ENCODE results near the gene EDDM13.

GRCh38 chr19:56306016-56306415 lies 33.5 kb downstream of the EDDM13 start:
- TF ChIP-seq MXI1 (IDR thresholded peaks at IDR 0.05; ENCODE audit: low read depth, low read length): no peak
- no peak for TF ChIP-seq CEBPB (IDR thresholded peaks at IDR 0.05; ENCODE audit: borderline replicate concordance in 1 of 2, low read depth in 2 of 2, low read length in 2 of 2)
- no peak for TF ChIP-seq RAD21 (IDR thresholded peaks at IDR 0.05; ENCODE audit: insufficient read depth, low read depth, low read length)
- no peak for TF ChIP-seq TCF12 (IDR thresholded peaks at IDR 0.05; ENCODE audit: low read depth, low read length)
- no peak for TF ChIP-seq JUND (IDR thresholded peaks at IDR 0.05; ENCODE audit: low read depth, low read length)
- TF ChIP-seq ZNF24 (IDR thresholded peaks at IDR 0.05): no peak
